Measurements from ENCODE around the gene LENG8. TPM values are rescaled to one million over a fixed set of nuclear protein-coding genes. Genes with fewer than 3 reads are reported as not detected.

LENG8 gene
- total and polyA plus RNA-seq, 8 donors = 37.4 to 464 (median 121) TPM

- no peak overlapping the region for H3K27ac ChIP-seq
- no peaks in the 10 kb centered on the region for H3K9me3 ChIP-seq
- H3K36me3 ChIP-seq = no peaks in the 10 kb centered on the region
- no peak overlapping the region for H3K4me3 ChIP-seq
- DNase-seq = no peak
- intact Hi-C loops (cut with DNase I; ENCODE audit: low total_unique reads) = no loop called here
- H3K27me3 ChIP-seq = peaks cover 0 to 31% (median 18%) of the 10 kb centered on the region in 3 donors
- 21 to 45% (median 37%) methylated on average over 9 to 11 of the region's 11 CpGs for WGBS, 5 donors
- TF ChIP-seq EP300 (IDR thresholded peaks at IDR 0.05) (no peak), POLR2A (IDR thresholded peaks at IDR 0.05) (no peak), POLR2AphosphoS5 (IDR thresholded peaks at IDR 0.05) (no peak), CTCF (IDR thresholded peaks at IDR 0.05) (no peak)
- H3K4me1 ChIP-seq = peaks cover 29 to 57% (median 48%) of the 10 kb centered on the region in 4 donors
Measured at GRCh38 chr19:54434873-54435214, 14.2 kb upstream of the LENG8 start.

GRCh38 chr19:54435551-54436016 is 13.4 kb upstream of the LENG8 start:
- WGBS, 5 donors = 31 to 45% (median 39%) methylated on average over 11 to 16 of the region's 16 CpGs
- H3K4me1 ChIP-seq = peaks cover 23 to 50% (median 41%) of the 10 kb centered on the region in 4 donors
- H3K4me3 ChIP-seq = no peak overlapping the region
- H3K9me3 ChIP-seq = no peaks in the 10 kb centered on the region
- no peak for DNase-seq
- H3K27me3 ChIP-seq = peaks cover 0 to 24% (median 11%) of the 10 kb centered on the region in 3 donors
- intact Hi-C loops (cut with DNase I; ENCODE audit: low total_unique reads) = no loop called here
- TF ChIP-seq POLR2AphosphoS5 (IDR thresholded peaks at IDR 0.05) (no peak), CTCF (IDR thresholded peaks at IDR 0.05) (no peak), EP300 (IDR thresholded peaks at IDR 0.05) (no peak), POLR2A (IDR thresholded peaks at IDR 0.05) (no peak)
- H3K36me3 ChIP-seq = peaks cover 0 to 7% (median 6%) of the 10 kb centered on the region in 4 donors
- no peak overlapping the region for H3K27ac ChIP-seq

- H3K36me3 ChIP-seq = peaks cover 0 to 9% (median 7%) of the 10 kb centered on the region in 4 donors
- no peaks in the 10 kb centered on the region for H3K9me3 ChIP-seq
- peaks cover 18 to 45% (median 36%) of the 10 kb centered on the region in 4 donors for H3K4me1 ChIP-seq
- H3K4me3 ChIP-seq = no peak overlapping the region
- H3K27ac ChIP-seq = peak overlapping the region in 2 of 5 donors; percentile 8 to 32
- DNase-seq = peak in 1 of 2 donors; percentile 53
- WGBS, 5 donors = 34 to 48% (median 45%) methylated on average over 13 to 15 of the region's 15 CpGs
- TF ChIP-seq POLR2AphosphoS5 (IDR thresholded peaks at IDR 0.05) = no peak
- TF ChIP-seq POLR2A (IDR thresholded peaks at IDR 0.05) = no peak
- no peak for TF ChIP-seq CTCF (IDR thresholded peaks at IDR 0.05)
- no peak for TF ChIP-seq EP300 (IDR thresholded peaks at IDR 0.05)
- peaks cover 0 to 19% (median 6%) of the 10 kb centered on the region in 3 donors for H3K27me3 ChIP-seq
- intact Hi-C loops (cut with DNase I; ENCODE audit: low total_unique reads) = no loop called here
Measured at GRCh38 chr19:54436031-54436523, 12.9 kb upstream of the LENG8 start.

GRCh38 chr19:54436628-54437252 is 12.3 kb upstream of the LENG8 start:
- peaks cover 12 to 38% (median 30%) of the 10 kb centered on the region in 4 donors for H3K4me1 ChIP-seq
- no peak for TF ChIP-seq CTCF (IDR thresholded peaks at IDR 0.05)
- no peak for TF ChIP-seq POLR2AphosphoS5 (IDR thresholded peaks at IDR 0.05)
- TF ChIP-seq POLR2A (IDR thresholded peaks at IDR 0.05) = no peak
- no peak for TF ChIP-seq EP300 (IDR thresholded peaks at IDR 0.05)
- no peak for DNase-seq
- intact Hi-C loops (cut with DNase I; ENCODE audit: low total_unique reads) = no loop called here
- WGBS, 5 donors = 74 to 86% (median 82%) methylated on average over 10 of the region's 10 CpGs
- H3K36me3 ChIP-seq = peaks cover 0 to 10% (median 7%) of the 10 kb centered on the region in 4 donors
- no peaks in the 10 kb centered on the region for H3K9me3 ChIP-seq
- no peak overlapping the region for H3K4me3 ChIP-seq
- H3K27ac ChIP-seq = peak overlapping the region in 1 of 5 donors; percentile 32
- H3K27me3 ChIP-seq = peaks cover 0 to 12% (median 0%) of the 10 kb centered on the region in 3 donors

All from stomach (tissue), 9 donors.